Skin of body (tissue), 2 donors: ENCODE measurements around the gene ITGA3. TPM values are rescaled to one million over a fixed set of nuclear protein-coding genes. Genes with fewer than 3 reads are reported as not detected.

Experiments
- DNase-seq: peaks from one replicate; lab custom pipeline; 2025; lab: John Stamatoyannopoulos, UW
- total RNA-seq: library from RNA; depleted of rRNA; stranded (reverse); fragments of >200 nt; gene quantifications from one replicate; pipeline ENCODE4 v1.2.3, GENCODE V29; 2014

ITGA3 gene
- total RNA-seq, 1 donor from 2014 or later = 37.2 TPM

GRCh38 chr17:50128441-50129352 lies 72.8 kb downstream of the ITGA3 start:
- no peak for DNase-seq

GRCh38 chr17:50129353-50129727 lies 73.4 kb downstream of the ITGA3 start:
- DNase-seq = no peak

- no peak for DNase-seq
Measured at GRCh38 chr17:50129728-50130558, 74.0 kb downstream of the ITGA3 start, which contains the start of gene SAMD14. Gene SAMD14 (minus strand): TSS chr17:50130160. CDS start chr17:50124959, 5,201 bp downstream.

GRCh38 chr17:50130559-50131305 lies 74.8 kb downstream of the ITGA3 start:
- DNase-seq = no peak

GRCh38 chr17:50132104-50132794 lies 76.3 kb downstream of the ITGA3 start:
- no peak for DNase-seq

GRCh38 chr17:50133028-50133768 lies 77.3 kb downstream of the ITGA3 start:
- no peak for DNase-seq

GRCh38 chr17:50133769-50134099 lies 77.8 kb downstream of the ITGA3 start:
- no peak for DNase-seq

- DNase-seq = no peak
Measured at GRCh38 chr17:50134206-50135110, 78.5 kb downstream of the ITGA3 start.

- no peak for DNase-seq
Measured at GRCh38 chr17:50135316-50136095, 79.6 kb downstream of the ITGA3 start.

GRCh38 chr17:50136096-50136687 lies 80.3 kb downstream of the ITGA3 start:
- DNase-seq = no peak

GRCh38 chr17:50137042-50137441 lies 81.1 kb downstream of the ITGA3 start:
- DNase-seq = no peak

- no peak for DNase-seq
Measured at GRCh38 chr17:50139185-50139783, 83.4 kb downstream of the ITGA3 start.

Other genes with a start within 250 kb of the ITGA3 start
- not detected for gene TAC4, start 208.0 kb upstream of the ITGA3 start, total RNA-seq
- gene DLX4, start 86.9 kb upstream of the ITGA3 start, total RNA-seq = 2.3 TPM
- gene DLX3, start 60.9 kb upstream of the ITGA3 start, total RNA-seq = 20.3 TPM
- gene PDK2, start 39.2 kb downstream of the ITGA3 start, total RNA-seq = 10.3 TPM
- gene SAMD14, start 74.0 kb downstream of the ITGA3 start, total RNA-seq = 1.4 TPM
- 19.7 TPM for gene PPP1R9B, start 94.6 kb downstream of the ITGA3 start, total RNA-seq
- 14.6 TPM for gene SGCA, start 109.9 kb downstream of the ITGA3 start, total RNA-seq
- gene COL1A1, start 145.5 kb downstream of the ITGA3 start, total RNA-seq = 5,022 TPM
- 0.20 TPM for gene TMEM92, start 218.4 kb downstream of the ITGA3 start, total RNA-seq